Amygdala (tissue), 56 donors: Measurements from ENCODE around the gene HTR4.
"Not testable (repeated sequence)": the region's sequence is repeated elsewhere in the genome, so short reads cannot be mapped to it uniquely, and the experiment has no call there.

Source experiments
- DNase-seq, 56 donors: peaks; one replicate each; lab custom pipeline; 2025; lab: John Stamatoyannopoulos, UW

The HTR4 gene

DNA sequence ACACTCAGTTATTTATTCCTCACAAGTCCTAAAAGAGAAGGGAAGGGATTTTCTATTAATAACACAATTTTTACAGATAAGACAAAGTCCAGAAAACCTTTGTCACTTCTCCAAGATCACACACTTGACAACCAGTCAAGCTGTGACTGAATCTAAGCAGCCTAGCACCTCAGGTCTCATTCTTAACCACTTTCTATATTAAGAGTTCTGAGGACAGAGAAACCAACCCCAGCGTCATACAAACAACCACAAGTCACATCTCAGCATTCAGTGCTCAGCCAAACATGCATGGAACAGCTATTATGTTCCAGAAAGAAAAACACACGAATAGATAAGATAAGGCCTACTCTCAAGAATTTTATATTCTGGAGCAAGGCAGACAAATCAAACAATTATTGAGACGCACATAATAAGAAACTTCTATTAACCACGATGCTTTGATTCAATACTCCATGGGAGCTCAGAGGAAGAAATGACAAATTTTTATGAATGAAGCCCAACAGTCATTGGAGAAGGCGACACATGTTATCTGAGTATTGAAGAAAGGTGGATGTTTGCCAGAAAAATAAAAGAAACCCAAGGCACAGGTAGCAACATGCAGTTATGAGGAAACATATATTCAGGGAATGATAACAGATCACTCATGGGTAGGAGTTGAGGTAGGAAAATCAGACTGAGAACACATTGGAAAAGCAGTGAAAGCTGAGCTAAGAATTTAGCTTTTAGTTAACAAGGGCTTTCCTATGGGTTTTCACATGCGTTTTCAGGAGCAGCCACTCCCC lies 113.1 kb downstream of the HTR4 start:
- no peak for DNase-seq

DNA sequence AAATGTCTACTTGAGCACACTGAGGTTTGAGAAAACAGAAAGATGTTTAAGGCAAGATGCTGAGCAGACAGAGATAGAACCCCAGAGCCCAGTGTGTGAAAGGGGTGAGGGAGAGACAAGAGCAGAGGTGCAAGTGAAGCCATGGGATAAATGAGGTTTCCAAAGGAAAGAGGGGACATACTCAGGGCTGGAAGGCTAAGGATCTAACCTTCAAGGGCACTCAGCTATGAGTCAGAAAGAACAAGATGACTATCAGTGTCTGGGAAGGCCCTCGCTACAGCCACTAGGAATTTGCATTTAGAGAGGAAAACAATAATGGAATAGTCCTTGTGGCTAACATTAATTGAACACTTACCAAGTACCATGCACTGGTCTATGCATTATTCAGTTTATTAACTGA lies 113.7 kb downstream of the HTR4 start:
- no peak for DNase-seq

GRCh38 chr5:148539851-148540250 lies 114.5 kb downstream of the HTR4 start:
- DNase-seq = no peak

DNA sequence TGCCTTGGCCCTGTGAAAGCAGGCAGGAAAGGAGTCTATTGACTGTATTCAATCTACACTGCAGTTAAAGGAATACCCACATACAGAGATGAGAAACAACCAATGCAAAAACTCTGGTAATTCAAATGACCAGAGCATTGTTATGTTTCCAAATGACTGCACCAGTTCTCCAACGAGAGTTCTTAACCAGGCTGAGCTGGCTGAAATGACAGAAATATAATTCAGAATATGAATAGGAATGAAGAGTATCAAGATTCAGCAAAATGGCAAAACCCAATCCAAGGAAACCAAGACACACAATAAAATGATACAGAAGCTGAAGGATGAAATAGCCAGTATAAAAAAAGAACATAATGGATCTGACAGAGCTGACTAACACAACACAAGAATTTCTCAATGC lies 119.1 kb downstream of the HTR4 start:
- no peak for DNase-seq

GRCh38 chr5:148532969-148533670 lies 121.2 kb downstream of the HTR4 start:
- no peak for DNase-seq

DNA sequence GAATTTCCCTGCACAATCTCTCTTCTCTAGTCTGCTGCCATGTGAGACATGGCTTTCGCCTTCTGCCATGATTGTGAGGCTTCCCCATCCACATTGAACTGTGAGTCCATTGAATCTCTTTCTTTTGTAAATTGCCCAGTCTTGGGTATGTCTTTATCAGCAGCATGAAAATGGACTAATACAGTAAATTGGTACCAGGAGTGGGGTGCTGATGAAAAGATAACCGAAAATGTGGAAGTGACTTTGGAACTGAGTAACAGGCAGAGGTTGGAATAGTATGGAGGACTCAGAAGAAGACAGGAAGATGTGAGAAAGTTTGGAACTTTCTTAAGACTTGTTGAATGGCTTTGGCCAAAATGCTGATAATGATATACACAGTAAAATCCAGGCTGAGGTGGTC lies 124.9 kb downstream of the HTR4 start:
- DNase-seq = not testable (repeated sequence)

- no peak for DNase-seq
Observed at GRCh38 chr5:148524721-148525120, 129.6 kb downstream of the HTR4 start.

DNA sequence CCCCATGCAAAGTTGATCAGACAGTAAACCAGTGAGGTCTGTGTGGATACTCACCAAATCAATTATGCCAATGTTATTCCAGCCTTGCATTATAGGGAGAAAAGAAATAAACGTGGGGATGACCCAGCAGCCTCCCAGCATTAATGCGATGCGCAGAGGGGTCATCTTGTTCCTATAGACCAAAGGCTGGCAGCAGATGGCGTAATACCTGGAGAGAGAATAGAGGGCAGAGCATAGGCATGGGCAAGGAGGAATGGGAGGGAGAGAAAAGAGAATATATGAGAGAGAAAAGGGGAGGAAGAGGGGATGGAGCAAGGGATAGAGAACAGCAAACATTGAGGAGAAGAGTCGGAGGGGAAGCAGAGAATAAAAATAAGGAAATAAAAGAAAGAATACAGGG lies 131.2 kb downstream of the HTR4 start:
- DNase-seq = no peak

GRCh38 chr5:148515460-148515859 lies 138.9 kb downstream of the HTR4 start:
- no peak for DNase-seq

DNA sequence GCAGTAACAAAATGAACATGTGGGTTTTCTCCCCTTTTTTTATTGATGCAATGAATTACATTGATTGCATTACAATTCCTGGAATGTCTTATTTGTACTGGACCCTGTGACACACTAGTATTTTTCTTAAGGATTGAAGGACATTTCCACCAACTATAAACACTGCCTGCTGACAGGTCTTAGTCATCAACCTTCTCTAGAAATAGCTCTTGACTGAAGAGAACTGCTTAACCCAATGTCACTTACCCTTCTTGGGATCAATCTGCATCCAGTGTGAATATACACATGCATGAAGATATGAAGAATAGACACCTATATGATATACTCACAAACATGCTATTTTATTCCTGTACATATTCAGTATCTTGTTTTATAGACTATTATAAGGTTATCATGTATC lies 140.0 kb downstream of the HTR4 start:
- DNase-seq = no peak

DNA sequence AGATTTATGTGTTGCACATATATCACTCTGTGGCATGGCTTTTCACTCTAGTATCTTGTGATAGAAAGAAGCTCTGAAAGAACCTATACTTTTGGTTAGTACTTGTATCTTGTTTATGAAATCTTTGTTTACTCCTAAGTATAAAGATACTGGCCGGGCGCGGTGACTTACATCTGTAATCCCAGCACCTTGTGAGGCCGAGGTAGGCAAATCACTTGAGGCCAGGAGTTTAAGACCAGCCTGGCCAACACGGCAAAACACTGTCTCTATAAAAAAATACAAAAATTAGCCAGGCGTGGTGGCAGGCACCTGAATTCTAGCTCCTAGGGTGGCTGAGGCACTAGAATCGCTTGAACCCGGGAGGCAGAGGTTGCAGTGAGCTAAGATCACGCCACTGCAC lies 141.8 kb downstream of the HTR4 start:
- DNase-seq = no peak

- no peak for DNase-seq
Observed at GRCh38 chr5:148511810-148512347, 142.4 kb downstream of the HTR4 start.

DNA sequence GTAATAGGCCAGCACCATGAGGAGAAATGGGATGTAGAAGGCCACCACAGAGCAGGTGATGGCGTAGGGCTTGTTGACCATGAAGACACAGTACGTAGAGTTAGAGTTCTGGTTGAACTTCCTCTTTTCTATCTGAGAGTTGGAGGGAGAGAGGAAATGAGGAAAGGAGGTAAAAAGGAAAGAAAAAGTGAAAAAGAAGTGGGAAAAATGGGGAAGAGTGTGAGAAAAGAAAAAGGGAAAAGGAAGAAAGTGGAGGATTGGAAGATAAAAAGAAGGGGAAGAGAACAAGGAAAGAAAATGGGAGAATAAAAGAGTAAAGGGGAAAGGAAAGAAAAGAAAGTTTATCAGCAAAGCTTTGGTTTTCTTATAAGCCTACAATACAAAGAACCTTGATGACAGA lies 144.4 kb downstream of the HTR4 start:
- no peak for DNase-seq

GRCh38 chr5:148507648-148508047 lies 146.7 kb downstream of the HTR4 start:
- no peak for DNase-seq

DNA sequence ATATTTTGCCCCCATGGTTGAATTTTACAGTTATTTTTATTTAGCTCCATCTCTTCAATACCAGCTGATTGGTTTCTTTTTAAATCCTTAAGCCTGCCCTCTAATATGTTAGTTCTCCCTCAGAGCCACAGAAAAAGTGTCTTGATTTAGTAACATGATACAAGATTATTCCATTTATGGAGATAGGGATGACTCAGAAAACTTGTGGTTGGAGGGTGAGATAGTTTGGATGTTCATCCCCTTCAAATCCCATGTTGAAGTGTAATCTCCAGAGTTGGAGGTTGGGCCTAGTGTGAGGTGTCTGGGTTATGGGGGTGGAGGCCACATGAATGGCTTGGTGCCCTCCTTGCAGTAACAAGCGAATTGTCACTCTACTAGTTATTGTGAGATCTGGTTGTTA lies 154.9 kb downstream of the HTR4 start:
- DNase-seq = no peak

GRCh38 chr5:148497757-148498156 lies 156.6 kb downstream of the HTR4 start:
- DNase-seq = no peak

GRCh38 chr5:148492351-148492750 lies 162.0 kb downstream of the HTR4 start:
- no peak for DNase-seq

GRCh38 chr5:148491793-148492184 lies 162.5 kb downstream of the HTR4 start:
- DNase-seq = no peak

DNA sequence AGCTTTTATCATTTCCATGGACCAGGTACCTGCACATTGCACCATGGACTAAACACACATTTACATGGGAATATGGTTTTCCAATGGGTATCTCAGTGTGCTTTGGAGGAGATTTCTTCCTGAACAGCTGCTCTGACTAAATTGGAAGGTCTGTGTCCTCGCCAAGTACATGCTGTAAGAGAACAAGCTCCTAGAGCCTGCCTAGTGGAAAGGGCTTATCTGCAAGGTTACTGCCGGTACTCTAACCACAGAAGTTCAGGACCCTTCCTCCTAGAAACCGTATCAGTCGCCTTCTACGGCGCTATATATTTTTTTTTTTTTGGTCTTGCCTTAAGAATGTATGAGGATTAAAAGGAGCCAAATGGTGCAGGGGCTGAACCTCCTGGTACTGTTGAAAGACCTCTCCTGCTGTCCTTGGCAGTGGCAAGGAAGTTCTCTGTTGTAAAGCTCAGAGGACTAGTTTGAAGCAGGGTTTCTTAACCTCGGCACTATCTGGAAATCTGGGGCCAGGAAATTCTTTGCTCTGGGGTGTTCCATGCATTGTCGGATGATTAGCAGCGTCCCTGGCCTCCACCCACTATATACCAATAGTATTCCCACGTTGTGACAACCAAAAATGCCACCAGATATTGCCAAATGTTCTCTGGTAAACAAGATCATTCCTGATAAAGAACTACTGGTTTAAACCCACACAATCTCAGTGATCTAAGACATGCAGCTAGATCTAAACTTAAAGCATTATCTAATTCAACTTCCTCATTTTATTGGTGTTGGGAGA lies 163.1 kb downstream of the HTR4 start:
- DNase-seq = no peak

- DNase-seq = no peak
Observed at GRCh38 chr5:148488757-148489156, 165.6 kb downstream of the HTR4 start.

- DNase-seq = peak in 5 of 56 donors; percentile 1 to 25 (median 13)
Observed at GRCh38 chr5:148486456-148486855, 167.9 kb downstream of the HTR4 start.
